GM21526 (cell line): ENCODE measurements around the gene PLXDC2.
A peak's percentile ranks its signal among the peaks of the same experiment; 100 is the strongest.
"Not testable (repeated sequence)": the region's sequence is repeated elsewhere in the genome, so short reads cannot be mapped to it uniquely, and the experiment has no call there.

Source experiments
- ATAC-seq: cut with Tn5 transposase; IDR thresholded peaks from one replicate; pipeline ENCODE4 v1.9.1; 2021; ENCODE audit warnings: moderate library complexity; ENCODE audit not compliant: unreplicated experiment, low FRiP score

Gene PLXDC2

DNA sequence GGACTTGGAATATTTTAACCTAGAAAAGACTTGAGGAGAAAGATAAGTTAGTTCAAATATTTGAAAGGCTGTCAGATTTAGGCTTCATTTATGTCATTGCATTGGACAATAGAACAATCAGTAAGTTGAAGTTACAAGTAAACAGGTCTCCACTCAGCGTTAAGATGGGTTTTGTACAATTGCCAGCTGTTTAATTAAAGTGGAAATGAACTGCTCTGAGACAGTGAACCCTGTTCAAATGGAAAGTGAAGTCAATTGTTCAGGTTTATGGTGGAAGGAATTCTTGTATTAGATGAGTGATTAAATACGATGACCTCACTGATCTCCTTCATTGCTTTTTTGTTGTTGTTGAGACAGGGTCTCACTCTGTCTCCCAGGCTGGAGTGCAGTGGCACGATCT is 151.7 kb downstream of the PLXDC2 start:
- ATAC-seq: no peak

DNA sequence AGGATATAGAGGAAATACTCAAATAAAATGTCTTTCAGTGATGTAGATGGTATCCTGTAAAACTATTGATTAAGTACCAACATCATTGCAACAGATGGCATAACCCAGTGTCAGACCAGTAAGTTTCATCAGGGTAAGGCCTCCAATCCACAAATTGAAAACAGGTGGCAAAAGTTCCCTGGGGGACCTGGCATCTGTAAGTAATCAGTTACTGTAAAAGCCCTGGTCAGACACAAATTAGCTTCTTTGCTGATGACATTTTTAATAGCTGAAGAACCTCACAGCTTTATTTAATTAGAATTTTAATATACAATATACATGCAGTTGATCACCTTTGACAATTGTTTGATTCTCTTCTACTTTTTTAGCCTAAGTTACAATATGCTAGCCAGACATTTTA is 152.5 kb downstream of the PLXDC2 start:
- ATAC-seq: no peak

DNA sequence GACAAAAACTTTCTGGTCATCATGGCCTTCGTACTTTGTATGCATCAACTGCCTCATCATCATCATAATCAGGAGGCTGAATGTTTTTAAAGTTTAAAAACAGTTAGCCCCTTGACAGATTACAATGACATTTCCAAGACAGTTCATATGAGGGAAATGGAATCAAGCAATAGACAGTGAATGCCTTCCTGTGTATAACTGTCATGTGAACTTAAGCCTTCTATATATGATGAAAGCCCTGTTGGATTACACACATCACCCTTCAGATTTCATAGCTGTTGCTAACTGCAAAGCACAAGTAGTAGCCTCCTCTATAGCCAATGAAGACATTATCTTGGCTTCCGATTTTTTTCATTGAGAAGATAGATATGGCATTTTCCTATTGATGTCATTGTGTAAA is 154.0 kb downstream of the PLXDC2 start:
- no peak for ATAC-seq

DNA sequence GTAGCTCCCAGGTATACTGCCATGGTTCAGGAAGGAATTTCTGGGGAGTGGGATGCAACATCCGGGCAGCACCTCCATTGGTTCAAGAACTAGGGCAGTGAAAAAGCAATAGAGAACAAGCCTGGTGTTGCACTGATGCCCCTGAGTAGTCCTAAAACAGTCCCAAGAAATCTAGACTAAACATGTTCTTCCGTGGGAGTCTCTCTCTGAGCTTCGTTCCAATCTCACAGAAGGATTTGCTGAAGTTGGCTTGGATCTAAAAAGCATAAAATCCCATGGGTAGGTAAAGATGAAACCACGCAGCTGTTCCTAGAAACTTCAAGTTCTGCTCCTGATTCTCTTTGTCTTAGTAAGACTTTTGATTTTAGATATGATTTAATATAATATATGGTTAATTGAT is 154.5 kb downstream of the PLXDC2 start:
- ATAC-seq: no peak

DNA sequence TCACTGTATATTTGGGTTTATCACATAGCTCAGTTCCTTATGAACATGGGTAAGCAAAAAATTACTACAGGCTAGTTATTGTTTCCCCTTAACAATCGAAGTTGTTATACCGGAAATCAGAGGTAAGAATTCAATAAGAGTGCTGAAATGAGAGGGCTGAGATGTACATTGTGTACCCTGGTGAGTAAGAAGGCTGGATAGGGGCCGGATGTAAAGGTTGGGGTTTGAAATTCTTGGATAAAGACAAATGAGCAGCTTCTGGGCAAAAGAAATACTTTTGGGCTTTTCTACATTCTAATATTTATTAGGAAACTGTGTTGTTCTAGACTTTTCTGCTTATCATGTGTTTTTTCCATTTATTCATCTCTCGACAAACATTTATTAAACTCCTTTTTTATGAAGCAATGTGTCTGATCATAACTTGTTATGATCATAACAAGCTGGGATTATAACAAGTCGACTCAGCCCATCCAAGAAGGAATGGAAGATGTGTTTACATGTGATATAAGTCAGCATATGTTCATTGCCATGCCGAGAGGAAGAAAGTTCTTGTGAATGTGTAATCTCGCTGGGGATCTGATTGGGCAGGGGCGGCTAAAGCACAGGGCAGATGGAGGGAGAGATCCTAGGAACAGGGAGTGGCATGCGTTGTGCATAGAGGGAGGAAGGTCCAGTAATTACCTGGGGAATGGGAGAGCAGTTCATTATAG is 155.3 kb downstream of the PLXDC2 start:
- no peak for ATAC-seq

DNA sequence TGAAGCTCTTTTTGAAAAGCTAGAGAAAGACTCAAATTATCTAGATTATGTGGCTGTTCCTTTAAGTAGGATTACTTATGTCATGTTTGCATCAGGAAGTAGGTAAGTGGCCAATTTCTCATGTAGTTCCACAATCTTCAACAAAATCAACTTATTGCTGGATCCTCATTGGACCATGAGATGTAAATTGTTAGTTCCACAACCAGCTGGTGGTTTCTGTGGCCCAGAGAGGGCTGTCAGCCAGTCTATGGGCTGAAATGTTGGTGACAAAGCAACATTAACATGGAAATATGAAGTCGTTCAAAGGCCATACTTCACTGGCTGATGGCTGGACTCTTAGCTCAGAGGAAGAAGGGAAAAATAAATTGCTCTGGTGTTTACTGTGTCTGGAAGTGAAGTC is 157.9 kb downstream of the PLXDC2 start:
- no peak for ATAC-seq

DNA sequence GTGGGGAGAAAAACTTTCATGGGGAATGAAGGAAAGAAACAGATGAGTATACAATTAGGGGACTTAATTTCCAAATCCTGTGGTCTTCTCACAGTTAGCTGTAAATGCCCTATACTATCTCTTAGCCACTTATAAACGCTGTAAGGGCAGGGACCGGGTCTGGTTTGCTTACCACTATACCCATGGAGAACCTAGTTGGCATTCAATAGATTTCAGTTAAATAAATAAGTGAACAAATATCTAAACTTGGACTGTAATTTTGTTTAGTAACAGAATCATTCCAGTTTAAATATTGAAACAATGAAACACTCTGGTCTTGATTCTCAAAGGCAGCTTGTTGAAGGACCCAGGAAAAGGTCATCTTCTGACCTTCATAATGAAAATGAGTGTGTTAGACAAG is 158.3 kb downstream of the PLXDC2 start:
- no peak for ATAC-seq

DNA sequence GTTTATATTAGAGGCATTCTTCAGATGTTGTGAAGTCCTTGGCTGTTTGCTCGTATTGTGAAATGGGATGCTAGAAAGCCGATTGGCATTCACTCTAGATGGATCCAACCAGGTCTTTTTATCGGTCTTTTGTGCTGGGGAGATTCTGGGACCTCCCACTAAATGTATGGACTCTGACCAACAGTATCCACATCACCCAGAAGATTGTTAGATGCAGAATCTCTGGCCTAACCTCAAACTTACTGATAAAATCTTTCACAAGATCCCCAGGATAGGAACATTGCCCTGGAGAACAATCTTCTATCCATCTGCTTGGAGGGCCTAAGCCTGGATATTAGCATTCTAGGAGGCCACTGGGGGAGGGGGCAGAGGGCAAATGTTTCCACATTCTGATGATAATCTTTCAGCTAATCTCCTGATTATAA is 160.9 kb downstream of the PLXDC2 start:
- ATAC-seq: no peak

DNA sequence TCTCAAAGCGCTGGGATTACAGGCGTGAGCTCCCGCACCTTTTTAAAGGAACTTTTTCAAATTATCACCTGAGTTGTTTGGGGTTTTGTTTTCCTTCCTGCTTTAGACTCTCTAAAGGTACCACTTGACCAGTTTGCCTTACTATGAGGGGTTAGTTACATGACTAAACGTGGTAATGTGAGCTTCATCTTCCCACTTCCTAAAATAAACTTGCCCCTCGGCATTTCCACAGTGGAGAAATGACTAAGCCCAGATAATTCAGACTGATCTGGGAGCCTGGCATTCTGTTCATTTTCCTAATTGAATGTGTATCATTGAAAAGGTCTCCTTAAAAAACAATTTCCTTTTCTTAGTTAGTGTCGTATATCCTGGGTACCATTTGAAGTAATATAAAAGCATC is 163.4 kb downstream of the PLXDC2 start:
- no peak for ATAC-seq

DNA sequence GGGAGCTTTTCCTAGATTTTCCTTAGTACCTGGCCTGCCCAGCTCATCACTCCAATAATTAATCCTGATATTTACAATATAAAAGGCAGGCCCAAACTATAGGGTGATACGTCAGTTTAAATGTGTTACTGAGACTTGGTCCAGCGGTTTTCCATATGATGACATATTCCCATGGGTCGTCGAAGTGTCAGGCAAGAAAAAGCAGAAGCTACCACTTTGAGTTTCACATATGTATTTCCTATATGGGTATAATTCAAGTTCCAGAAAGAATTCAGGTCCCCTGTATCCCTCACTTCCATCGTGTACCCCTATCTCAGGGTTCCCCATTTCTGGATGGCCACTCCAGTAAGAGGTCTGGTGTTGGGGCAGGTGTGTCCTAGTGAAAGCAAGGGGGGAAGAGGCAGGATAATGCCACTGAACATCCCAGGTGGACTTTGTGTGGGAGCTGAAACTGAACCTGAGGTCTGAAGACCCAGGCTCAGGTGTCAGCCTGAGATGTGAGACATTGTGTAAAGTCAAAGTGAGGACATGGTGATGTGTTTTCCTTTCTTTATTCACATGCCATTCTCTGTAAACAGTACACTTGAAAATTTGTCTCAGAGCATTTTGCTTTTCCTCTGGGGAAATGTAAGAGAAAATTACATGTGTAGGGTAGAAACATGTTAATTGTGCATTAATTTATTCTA is 167.8 kb downstream of the PLXDC2 start:
- no peak for ATAC-seq

DNA sequence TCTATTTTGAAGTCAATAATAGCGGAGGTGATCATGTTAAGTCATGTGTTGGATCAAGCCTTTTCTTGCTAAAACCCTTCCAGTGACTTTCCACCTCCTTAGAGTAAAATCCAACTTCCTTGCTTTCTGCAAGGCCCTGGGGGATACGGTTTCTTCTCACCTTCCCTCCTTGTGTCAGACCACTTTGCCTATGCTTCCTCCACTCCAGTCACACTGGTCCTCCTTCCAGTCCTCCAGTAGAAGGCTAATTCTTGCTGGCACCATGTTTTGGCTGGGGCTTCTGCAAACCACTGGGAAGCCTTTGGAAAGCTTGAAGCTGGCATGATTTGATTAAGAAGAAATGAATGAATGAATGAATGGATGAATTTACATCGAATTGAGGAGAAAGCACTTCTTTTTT is 169.5 kb downstream of the PLXDC2 start:
- no peak for ATAC-seq

DNA sequence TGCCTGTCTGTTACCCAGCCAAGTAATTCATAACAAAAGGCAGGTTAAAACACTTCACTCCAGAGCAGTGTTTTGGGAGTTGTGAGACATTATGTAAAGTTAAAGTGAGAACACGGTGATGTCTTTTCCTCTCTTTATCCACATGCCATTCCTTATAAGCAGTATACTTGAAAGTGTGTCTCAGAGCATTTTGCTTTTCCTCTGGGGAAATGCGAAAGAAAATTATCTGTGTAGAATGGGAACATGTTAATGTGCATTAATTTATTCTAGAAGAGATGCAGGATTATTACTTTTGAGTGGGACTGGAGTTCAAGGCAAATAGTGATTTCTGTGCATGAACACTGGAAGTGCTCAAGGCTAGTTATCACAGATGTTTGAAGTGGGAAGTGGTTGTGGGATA is 170.4 kb downstream of the PLXDC2 start:
- no peak for ATAC-seq

DNA sequence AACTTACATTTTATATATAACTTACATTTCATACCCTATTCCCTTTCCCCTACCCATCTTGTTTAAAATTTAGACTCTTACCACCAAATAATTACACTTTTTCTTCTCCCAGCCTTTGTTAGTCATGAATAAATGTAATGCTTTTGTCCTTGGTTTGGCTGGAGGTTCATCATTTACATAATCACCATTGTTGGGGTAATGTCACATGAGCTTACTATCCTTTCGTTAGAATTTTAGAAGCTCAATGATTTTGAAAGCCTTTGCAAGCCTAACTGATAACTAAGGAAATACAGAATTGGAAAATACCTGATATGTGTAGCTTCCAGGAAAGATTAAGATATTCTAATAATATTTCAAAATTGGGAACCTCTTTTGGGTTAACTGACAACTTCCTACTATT is 171.7 kb downstream of the PLXDC2 start:
- no peak for ATAC-seq

DNA sequence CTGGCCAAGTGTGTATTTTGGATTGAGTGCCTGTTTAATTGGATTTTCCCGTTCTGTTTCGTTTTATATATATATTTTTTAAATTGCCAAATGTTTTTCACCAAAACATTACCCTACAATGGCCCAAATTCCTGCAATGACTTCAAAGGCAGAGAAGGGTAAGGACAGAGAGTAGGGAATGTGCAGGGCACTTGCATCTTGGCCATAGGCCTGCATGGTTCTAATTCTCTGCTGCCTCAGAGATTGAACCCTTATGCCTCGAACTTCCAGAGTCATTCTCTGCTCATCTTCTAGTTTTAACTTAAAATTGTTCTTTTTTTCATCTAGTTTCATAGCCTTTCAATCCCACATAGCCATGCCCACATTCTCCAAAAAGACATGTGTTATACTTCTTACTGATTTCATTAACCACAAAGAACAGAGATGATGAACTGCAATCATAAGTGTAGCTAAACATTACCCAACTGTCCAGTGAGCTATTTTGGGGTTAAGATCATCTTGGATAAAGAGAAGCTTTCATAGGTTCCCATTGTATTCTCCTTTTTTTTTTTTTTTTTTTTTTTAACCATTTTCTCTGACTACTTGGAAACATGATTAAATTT is 177.6 kb downstream of the PLXDC2 start:
- ATAC-seq: no peak

DNA sequence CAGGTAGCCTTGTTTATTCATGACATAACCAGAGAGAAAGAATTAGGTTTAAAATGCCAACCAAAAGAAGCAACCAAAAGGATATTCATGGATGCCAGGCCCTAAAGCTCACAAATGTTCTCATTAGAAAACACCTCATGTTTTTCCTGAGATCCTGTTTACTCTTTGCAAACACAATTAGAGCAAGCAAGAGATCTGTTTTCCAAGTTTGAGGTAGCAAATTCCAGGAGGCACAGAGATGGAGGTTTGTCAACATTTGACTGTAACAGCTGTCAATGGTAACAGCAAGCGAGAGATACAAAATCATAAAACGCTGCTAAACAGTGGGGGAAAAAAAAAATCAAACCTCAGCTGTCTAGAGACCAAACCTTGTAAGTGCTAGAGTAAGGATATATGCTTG is 182.2 kb downstream of the PLXDC2 start:
- no peak for ATAC-seq

DNA sequence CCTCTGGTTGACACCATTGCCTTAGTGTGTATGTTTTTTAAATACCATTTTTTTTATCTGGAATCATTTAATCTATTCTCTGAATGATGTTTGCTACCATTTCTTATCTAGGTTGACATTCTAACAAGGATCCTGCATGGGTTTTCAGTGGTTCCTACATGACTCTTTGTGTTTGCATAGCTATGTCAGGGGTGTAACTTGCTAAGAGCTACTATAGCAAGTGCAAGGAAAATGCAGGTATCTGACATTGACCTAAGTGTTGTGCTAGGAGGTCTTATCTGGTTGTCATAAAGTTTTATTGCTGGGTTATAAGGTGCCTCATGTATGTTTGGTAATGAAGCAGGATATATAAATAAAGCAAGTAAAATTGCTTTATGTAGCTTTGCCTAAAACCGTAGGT is 183.2 kb downstream of the PLXDC2 start:
- no peak for ATAC-seq

DNA sequence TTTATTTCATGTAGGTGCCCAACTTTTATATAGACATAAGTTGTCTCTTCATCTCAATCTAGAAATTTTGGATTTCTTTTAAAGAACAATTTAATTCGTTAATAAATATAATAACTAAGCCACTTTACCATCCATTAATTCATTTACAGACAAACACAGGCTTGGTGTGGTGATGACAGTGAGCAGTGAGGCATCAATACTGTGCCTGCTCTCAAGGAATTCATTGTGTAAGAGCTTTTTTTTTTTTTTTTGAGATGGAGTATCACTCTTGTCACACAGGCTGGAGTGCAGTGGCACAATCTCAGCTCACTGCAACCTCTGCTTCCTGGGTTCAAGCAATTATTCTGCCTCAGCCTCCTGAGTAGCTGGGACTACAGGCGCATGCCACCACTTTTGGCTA is 185.8 kb downstream of the PLXDC2 start:
- not testable (repeated sequence) for ATAC-seq

DNA sequence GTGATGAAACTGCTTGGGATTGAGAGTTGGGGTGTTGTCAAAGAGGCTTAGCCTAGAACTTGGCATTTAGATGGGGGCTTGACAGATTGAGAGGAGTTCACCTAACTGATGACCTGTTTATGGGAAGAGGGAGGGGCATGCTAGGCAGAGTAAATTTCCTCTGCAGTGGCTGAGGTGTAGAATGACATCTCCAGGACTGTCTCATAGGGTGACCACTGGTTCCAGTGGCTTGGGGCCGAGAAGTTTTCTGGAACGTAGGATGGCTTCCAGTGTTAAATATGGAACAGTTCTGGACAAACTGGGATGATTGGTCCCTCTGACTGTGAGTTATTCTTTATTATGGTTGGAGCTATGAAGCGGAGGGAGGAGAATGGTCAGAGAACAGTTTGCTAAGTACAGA is 186.4 kb downstream of the PLXDC2 start:
- no peak for ATAC-seq

DNA sequence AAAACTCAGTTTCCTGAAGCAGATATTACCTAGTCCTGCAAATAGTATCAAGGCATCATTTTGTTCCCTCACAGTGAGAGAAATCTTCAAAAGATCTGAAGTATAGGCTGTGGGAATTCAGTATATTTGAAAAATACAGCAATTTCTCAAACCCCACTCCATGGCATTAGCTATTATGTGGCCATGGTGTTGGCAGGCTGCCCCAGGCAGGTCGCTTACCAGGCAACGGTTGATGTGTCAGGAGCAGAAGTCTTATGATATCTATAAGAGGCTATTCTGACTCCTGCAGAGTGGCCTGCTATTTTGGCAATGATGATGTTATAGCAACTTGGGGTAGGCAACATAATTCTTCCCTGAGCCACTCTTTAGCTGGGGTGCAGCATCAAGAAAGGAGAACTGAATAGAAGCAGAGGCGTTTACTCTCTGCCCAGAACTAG is 187.9 kb downstream of the PLXDC2 start:
- peak; percentile 33 for ATAC-seq

DNA sequence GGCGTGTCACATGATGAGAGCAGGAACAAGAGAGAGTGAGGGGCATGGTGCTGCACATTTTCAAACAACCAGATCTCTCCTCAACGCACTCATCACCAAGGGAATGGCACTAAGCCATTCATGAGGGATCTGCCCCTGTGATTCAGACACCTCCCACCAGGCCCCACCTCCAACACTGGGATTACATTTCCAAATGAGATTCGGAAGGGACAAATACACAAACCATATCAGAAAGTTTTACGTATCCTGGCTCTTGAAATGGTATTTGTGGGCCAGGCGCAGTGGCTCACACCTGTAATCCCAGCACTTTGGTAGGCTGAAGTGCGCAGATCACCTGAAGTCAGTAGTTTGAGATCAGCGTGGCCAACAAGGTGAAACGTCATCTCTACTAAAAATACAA is 189.4 kb downstream of the PLXDC2 start:
- no peak for ATAC-seq

DNA sequence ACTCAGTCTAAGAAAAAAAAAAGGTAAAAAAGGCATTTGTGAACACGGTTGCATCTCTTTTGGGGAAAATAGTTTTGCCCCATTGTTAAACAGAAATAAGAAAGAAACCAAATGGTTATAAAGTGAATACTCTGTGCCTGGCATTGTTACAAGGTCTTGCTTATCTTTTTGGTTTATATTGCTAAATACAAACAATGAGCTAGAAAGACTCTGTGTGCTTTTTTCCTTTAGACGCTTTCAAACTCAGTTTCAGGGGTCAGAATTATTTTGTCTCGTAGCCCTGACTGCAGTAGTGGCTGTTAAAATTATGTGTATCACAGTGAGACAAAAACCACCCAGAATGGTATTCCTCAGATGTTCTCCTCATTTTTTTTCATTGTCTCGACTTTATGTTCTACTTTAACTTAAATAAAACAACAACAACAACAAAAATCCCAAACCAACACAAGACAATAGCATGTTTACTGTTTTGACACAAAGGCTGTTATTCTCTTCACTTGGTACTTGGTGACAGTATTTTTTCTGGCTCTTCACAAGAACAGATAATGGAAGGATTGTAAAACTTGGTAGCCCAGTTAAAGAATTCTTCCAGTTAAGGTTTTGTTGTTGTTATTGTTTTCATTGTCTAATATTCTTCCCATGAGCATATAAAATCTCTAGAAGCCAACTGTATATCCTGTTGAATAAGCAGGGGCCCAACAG is 190.1 kb downstream of the PLXDC2 start:
- no peak for ATAC-seq
